HAP-1 (cell line): ENCODE results near the gene COL1A1.
A peak's percentile ranks its signal among the peaks of the same experiment; 100 is the strongest.

ENCODE experiments used
- DNase-seq, 2 experiments: peaks; one replicate each; pipeline ENCODE4 v3.0.0-alpha.2; 2016 to 2020; ENCODE audit warnings: low spot score in 2 of 2
- H3K27me3 ChIP-seq: fragments of 250-450 bp; sonication (Bioruptor Pico); 2 replicates; pipeline ENCODE4 v1.5.1; 2020; ENCODE audit warnings: low read depth, mild to moderate bottlenecking, moderate library complexity
- H3K36me3 ChIP-seq: fragments of 250-450 bp; sonication (Bioruptor Pico); replicated peaks from 2 replicates; pipeline ENCODE4 v1.5.1; 2020; ENCODE audit warnings: mild to moderate bottlenecking
- H3K4me1 ChIP-seq: fragments of 250-450 bp; sonication (Bioruptor Pico); 2 replicates; pipeline ENCODE4 v1.5.1; 2020; ENCODE audit warnings: mild to moderate bottlenecking
- H3K4me3 ChIP-seq: fragments of 250-450 bp; sonication (Bioruptor Pico); 2 replicates; pipeline ENCODE4 v1.5.1; 2020; ENCODE audit warnings: mild to moderate bottlenecking, moderate library complexity
- H3K9me3 ChIP-seq: fragments of 250-450 bp; sonication (Bioruptor Pico); 2 replicates; pipeline ENCODE4 v1.5.1; 2020; ENCODE audit warnings: mild to moderate bottlenecking, moderate library complexity
- in situ Hi-C: fragments of 300-500 bp; cut with MboI; formaldehyde crosslinking; loops from 3 replicates; pipeline ENCODE4 v1.14.3; 2020; ENCODE audit warnings: low sequenced_read_pairs, inconsistent platforms, mixed read lengths

Gene COL1A1

DNA sequence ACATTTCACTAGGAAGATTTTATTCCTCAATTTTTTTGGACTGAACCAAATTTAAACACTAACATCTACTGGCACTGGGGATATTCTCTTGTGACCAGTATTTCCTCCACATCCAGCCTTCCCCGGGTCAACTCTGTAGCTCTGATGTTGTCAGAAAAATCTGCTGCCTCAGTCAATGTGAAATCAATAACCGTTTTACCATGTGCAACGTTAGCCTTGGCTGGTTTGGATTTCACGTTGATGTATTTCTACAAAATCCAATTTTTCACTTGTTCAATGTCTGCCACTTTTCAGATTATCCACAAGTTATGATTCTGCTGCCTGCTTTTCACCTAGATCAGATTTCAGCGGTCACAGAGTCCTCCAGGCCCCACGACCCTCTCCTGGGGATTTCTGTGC, 28.5 kb downstream of the COL1A1 start:
- in situ Hi-C loops, result no loop called here
- no peak for DNase-seq
- H3K27me3 ChIP-seq, result no peaks in the 10 kb centered on the region
- no peaks in the 10 kb centered on the region for H3K9me3 ChIP-seq
- no peak overlapping the region for H3K4me3 ChIP-seq
- H3K4me1 ChIP-seq, result peaks cover 3% of the 10 kb centered on the region
- H3K36me3 ChIP-seq, result no peaks in the 10 kb centered on the region

DNA sequence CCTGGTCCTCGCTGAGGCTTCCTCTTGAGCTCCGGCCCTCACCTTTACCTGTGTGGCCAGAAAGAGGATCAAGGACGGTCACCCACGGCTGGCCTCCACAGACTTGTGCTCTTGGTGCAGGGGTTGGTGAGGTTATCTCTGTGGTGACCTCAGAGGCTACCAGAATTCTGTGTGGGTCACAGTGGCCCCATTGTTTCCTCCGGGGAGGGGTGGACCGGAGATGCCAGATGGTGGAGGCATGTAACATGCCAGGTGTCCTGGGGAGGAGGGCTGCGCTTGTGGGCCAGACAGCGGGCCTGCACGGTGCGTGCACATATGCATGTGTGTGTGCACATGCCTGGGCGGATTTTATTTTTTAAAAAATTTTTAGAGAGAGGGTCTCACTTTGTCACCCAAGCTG, 29.3 kb downstream of the COL1A1 start:
- no peaks in the 10 kb centered on the region for H3K4me1 ChIP-seq
- in situ Hi-C loops, result no loop called here
- no peak for DNase-seq
- H3K27me3 ChIP-seq, result no peaks in the 10 kb centered on the region
- H3K36me3 ChIP-seq, result no peaks in the 10 kb centered on the region
- H3K9me3 ChIP-seq, result no peaks in the 10 kb centered on the region
- no peak overlapping the region for H3K4me3 ChIP-seq

GRCh38 chr17:50171371-50172071, 29.9 kb downstream of the COL1A1 start:
- H3K9me3 ChIP-seq, result no peaks in the 10 kb centered on the region
- in situ Hi-C loops, result no loop called here
- H3K4me3 ChIP-seq, result no peak overlapping the region
- H3K27me3 ChIP-seq, result no peaks in the 10 kb centered on the region
- DNase-seq, result no peak
- no peaks in the 10 kb centered on the region for H3K4me1 ChIP-seq
- H3K36me3 ChIP-seq, result no peaks in the 10 kb centered on the region

GRCh38 chr17:50170662-50171370, 30.6 kb downstream of the COL1A1 start:
- Histone ChIP-seq H3K4me3 (no peak overlapping the region), H3K4me1 (no peaks in the 10 kb centered on the region), H3K9me3 (no peaks in the 10 kb centered on the region), H3K27me3 (no peaks in the 10 kb centered on the region), H3K36me3 (no peaks in the 10 kb centered on the region)
- no peak for DNase-seq
- in situ Hi-C loops, result no loop called here

GRCh38 chr17:50169881-50170459, 31.5 kb downstream of the COL1A1 start:
- H3K9me3 ChIP-seq, result no peaks in the 10 kb centered on the region
- H3K4me1 ChIP-seq, result no peaks in the 10 kb centered on the region
- no peaks in the 10 kb centered on the region for H3K36me3 ChIP-seq
- no peak overlapping the region for H3K4me3 ChIP-seq
- in situ Hi-C loops, result no loop called here
- no peak for DNase-seq
- no peaks in the 10 kb centered on the region for H3K27me3 ChIP-seq

DNA sequence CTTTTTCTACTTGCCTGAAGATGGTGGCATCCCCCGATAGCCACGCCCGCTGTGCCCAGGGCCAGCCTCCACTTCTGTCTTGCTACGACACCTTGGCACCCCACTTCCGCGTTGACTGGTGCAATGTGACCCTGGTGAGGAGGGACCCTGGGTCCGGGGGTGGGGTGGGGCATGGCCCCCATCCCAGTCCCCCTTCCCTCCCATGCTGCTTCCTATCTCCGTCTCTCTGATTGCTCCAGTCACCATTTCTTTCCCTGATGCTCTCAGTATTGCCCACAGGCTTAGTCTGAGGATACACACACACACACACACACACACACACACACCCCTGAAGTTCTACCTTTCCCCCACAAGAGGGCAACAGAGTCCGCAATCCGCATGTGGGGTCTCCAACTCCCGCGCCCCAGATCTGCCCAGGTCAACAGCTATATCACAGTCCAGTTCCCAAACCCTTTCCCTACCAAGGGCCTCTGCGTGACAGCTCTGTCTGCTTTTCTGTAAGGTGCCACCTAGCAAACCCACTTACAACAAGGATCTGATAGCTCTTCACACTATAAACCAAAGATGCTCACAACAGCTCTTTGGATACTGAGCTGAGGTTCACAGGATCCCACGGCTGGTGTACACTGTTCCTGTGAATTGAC, 32.2 kb downstream of the COL1A1 start:
- Histone ChIP-seq H3K36me3 (no peaks in the 10 kb centered on the region), H3K4me1 (no peaks in the 10 kb centered on the region)
- in situ Hi-C loops, result no loop called here

DNA sequence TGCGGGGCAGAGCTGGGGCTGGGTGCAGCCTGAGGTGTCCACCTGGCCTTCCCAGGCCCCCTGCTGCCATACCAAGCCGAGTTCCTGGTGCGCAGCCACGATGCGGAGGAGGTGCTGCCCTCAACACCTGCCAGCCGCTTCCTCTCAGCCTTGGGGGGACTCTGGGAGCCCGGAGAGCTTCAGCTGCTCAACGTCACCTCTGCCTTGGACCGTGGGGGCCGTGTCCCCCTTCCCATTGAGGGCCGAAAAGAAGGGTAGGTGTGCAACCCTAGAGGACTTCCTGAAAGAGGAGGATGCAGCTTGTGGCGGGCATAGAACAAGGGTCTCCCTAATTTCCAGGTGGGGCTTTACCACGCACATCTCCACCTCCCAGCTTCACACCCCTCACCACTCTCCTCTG, 33.1 kb downstream of the COL1A1 start:
- no peaks in the 10 kb centered on the region for H3K27me3 ChIP-seq
- no peaks in the 10 kb centered on the region for H3K9me3 ChIP-seq
- in situ Hi-C loops, result no loop called here
- H3K4me3 ChIP-seq, result no peak overlapping the region
- no peak for DNase-seq
- H3K36me3 ChIP-seq, result no peaks in the 10 kb centered on the region
- no peaks in the 10 kb centered on the region for H3K4me1 ChIP-seq

More for the DNA sequence above, 32.2 kb downstream of the COL1A1 start:
- no peak overlapping the region for H3K4me3 ChIP-seq
- H3K9me3 ChIP-seq, result no peaks in the 10 kb centered on the region
- DNase-seq, result peak; percentile 37 to 77
- H3K27me3 ChIP-seq, result no peaks in the 10 kb centered on the region

GRCh38 chr17:50167371-50167770, 34.1 kb downstream of the COL1A1 start:
- Histone ChIP-seq H3K9me3 (no peaks in the 10 kb centered on the region), H3K36me3 (no peaks in the 10 kb centered on the region), H3K4me3 (no peak overlapping the region), H3K27me3 (no peaks in the 10 kb centered on the region), H3K4me1 (no peaks in the 10 kb centered on the region)
- no peak for DNase-seq
- in situ Hi-C loops, result no loop called here

DNA sequence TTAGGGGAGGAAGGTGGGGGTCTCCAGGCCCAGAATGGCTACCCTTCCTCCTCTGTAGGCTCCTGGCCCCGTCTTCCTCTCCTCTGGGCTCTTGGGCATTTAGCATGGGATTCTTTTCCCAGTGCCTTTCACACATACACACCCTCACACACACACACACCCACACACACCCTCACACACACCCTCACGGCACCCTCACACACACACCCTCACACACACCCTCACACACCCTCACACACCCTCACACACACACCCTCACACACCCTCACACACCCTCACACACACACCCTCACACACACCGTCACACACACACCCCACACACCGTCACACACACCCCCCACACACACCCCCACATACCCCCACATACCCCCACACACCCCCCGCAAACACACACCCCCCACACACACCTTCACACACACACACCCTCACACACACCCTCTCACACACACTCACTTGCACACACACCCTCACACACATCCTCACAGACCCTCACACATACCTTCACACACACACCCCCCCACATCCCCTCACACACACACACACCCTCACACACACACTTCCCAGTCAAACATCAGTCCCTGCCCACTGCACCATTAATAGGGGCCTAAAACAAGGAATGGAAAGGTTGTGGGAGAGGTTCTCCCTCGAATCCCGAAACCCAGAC, 34.8 kb downstream of the COL1A1 start:
- H3K4me3 ChIP-seq, result no peak overlapping the region
- in situ Hi-C loops, result no loop called here

DNA sequence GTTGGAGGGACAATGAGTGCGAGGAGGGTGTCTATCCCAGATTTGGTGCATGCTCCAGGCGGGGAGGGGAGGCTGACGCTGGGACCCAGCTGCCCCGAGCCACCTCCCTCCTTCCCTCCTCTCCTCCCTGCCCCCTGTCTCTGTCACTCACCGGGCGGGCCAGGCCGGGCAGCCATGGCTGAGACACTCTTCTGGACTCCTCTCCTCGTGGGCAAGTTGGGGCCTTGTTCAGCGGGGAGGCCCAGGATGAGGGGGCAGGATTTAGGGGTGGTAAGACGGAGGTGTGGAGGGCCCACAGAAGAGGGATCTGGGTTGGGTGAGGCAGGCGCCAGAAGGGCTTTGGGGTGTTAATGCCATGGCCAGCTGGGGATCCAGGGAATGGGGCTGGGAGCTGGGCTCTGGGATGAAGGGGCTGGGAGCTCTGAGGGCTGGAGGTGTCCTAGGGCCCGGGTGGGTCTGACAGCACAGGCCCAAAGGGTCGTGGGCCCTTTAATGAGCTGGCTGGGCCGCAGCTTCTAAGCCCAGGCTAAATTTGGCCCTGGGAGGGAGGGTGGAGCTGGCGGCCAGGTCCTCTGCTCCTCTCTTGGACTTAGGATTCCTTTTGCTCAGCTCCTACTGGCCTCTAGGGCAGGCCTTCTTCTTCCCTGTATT, 35.4 kb downstream of the COL1A1 start, which contains the start of gene SGCA:
Gene SGCA (plus strand): TSS at position 139 of the 651 bp plus-strand sequence. CDS start 36 bp downstream, at position 175.
- Histone ChIP-seq H3K4me3 (no peak within 1 kb of the TSS), H3K27me3 (no peaks in the 10 kb centered on the region)

More for the DNA sequence above, 34.8 kb downstream of the COL1A1 start:
- H3K4me1 ChIP-seq, result peaks cover 3% of the 10 kb centered on the region; the same call in 1 of the 2 replicates
- H3K9me3 ChIP-seq, result no peaks in the 10 kb centered on the region
- H3K27me3 ChIP-seq, result no peaks in the 10 kb centered on the region
- no peaks in the 10 kb centered on the region for H3K36me3 ChIP-seq
- DNase-seq, result no peak

DNA sequence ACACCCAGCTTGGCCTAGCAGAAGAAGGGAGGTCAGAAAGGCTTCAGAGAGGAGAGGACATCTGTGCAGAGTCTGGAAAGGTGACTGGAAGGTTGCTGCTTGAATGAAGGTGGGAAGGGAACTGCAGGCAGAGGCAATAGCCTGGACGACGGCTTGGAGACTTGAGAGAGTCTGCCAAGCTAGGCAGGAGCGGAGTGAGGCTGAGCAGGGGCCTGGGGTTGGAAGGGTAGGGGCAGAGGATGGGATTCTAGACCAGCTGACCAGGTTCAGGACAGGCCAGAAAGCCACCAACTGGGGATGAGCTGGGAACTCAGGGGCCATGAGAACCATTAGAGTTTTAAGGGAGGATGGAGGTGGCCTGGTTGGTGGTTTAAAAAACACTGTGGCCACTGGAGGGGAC, 36.0 kb downstream of the COL1A1 start:
- in situ Hi-C loops, result no loop called here
- Histone ChIP-seq H3K9me3 (no peaks in the 10 kb centered on the region), H3K4me1 (peaks cover 8% of the 10 kb centered on the region; the same call in 1 of the 2 replicates), H3K27me3 (no peaks in the 10 kb centered on the region), H3K4me3 (no peak overlapping the region), H3K36me3 (no peaks in the 10 kb centered on the region)
- no peak for DNase-seq

More for the DNA sequence above, 35.4 kb downstream of the COL1A1 start, which contains the start of gene SGCA:
- in situ Hi-C loops, result no loop called here
- H3K36me3 ChIP-seq, result no peaks in the 10 kb centered on the region
- no peak for DNase-seq
- no peaks in the 10 kb centered on the region for H3K9me3 ChIP-seq
- peaks cover 6% of the 10 kb centered on the region; the same call in 1 of the 2 replicates for H3K4me1 ChIP-seq

DNA sequence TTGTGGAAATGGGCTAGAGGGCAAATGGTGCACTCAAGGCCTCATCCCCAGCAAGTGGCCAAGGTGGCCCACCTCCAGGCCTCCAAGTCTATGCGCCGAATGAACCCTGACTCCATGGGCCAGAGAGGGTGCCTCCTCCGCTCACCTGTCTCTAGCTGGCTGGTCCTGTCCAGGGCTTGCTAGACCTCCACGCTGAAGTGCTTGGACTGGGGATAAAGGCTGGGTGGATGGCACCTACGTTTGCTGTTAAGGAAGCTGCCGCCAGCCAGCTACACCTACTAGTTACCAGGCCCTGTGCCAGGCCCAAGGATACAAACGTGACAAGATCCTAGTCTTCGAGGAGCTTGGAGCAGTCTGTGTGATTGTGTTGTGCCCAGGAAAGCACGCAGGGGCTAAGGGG, 36.4 kb downstream of the COL1A1 start:
- in situ Hi-C loops, result no loop called here
- Histone ChIP-seq H3K36me3 (no peaks in the 10 kb centered on the region), H3K4me1 (peaks cover 8% of the 10 kb centered on the region; the same call in 1 of the 2 replicates), H3K9me3 (no peaks in the 10 kb centered on the region), H3K27me3 (no peaks in the 10 kb centered on the region), H3K4me3 (no peak overlapping the region)
- no peak for DNase-seq

- no peaks in the 10 kb centered on the region for H3K9me3 ChIP-seq
- H3K27me3 ChIP-seq, result no peaks in the 10 kb centered on the region
- in situ Hi-C loops, result no loop called here
- no peak for DNase-seq
- H3K36me3 ChIP-seq, result no peaks in the 10 kb centered on the region
- H3K4me3 ChIP-seq, result no peak overlapping the region
- H3K4me1 ChIP-seq, result peaks cover 8% of the 10 kb centered on the region; the same call in 1 of the 2 replicates
Observed at GRCh38 chr17:50164697-50164988, 36.8 kb downstream of the COL1A1 start.
